Measurements from ENCODE around the gene MOCS3. TPM values are rescaled to one million over a fixed set of nuclear protein-coding genes. Genes with fewer than 3 reads are reported as not detected.

MOCS3 gene
- total and polyA plus RNA-seq, 9 donors, result 3.0 to 5.6 (median 4.2) TPM

- Histone ChIP-seq H3K27me3 (no peaks in the 10 kb centered on the region), H3K4me1 (ENCODE audit: insufficient read depth) (peaks cover 2% of the 10 kb centered on the region), H3K9me3 (no peaks in the 10 kb centered on the region), H3K4me3 (no peak overlapping the region), H3K27ac (no peak overlapping the region), H3K36me3 (no peaks in the 10 kb centered on the region)
- intact Hi-C loops (cut with DNase I), result loop anchor here in 3 of 4 donors (10.0 kb wide), 1 partner anchor 614 kb away; no protein-coding TSS in a partner anchor
- WGBS, 3 donors, result 35 to 41% (median 38%) methylated on average over 26 of the region's 26 CpGs
- peak; percentile 37 to 57 (median 42) for DNase-seq
- TF ChIP-seq CTCF (IDR thresholded peaks at IDR 0.05) (peak in 2 of 3 donors; percentile 29 to 47), POLR2A (IDR thresholded peaks at IDR 0.05) (no peak)
These were observed 22.5 kb downstream of the MOCS3 start for GRCh38 chr20:50980851-50981713.

- H3K36me3 ChIP-seq, result no peaks in the 10 kb centered on the region
- intact Hi-C loops (cut with DNase I), result loop anchor here in 3 of 4 donors (10.0 kb wide), 1 partner anchor 613 kb away; no protein-coding TSS in a partner anchor
These were observed 23.1 kb downstream of the MOCS3 start for GRCh38 chr20:50981714-50982048.

GRCh38 chr20:50982363-50982762 is 23.7 kb downstream of the MOCS3 start:
- WGBS, 3 donors, result 24 to 37% (median 27%) methylated on average over 4 of the region's 4 CpGs
- Histone ChIP-seq H3K4me1 (ENCODE audit: insufficient read depth) (peaks cover 2% of the 10 kb centered on the region), H3K9me3 (no peaks in the 10 kb centered on the region), H3K36me3 (no peaks in the 10 kb centered on the region), H3K27ac (no peak overlapping the region), H3K27me3 (no peaks in the 10 kb centered on the region), H3K4me3 (no peak overlapping the region)
- intact Hi-C loops (cut with DNase I), result loop anchor here in 3 of 4 donors (10.0 kb wide), 1 partner anchor 612 kb away; no protein-coding TSS in a partner anchor
- TF ChIP-seq POLR2A (IDR thresholded peaks at IDR 0.05) (no peak), CTCF (IDR thresholded peaks at IDR 0.05) (no peak), EP300 (IDR thresholded peaks at IDR 0.05) (no peak)
- DNase-seq, result no peak

More at GRCh38 chr20:50981714-50982048, 23.1 kb downstream of the MOCS3 start:
- WGBS, 3 donors, result 77 to 91% (median 86%) methylated on average over 3 of the region's 3 CpGs
- TF ChIP-seq EP300 (IDR thresholded peaks at IDR 0.05), result no peak
- TF ChIP-seq CTCF (IDR thresholded peaks at IDR 0.05), result no peak
- no peak for TF ChIP-seq POLR2A (IDR thresholded peaks at IDR 0.05)
- Histone ChIP-seq H3K4me3 (no peak overlapping the region), H3K27me3 (no peaks in the 10 kb centered on the region), H3K9me3 (no peaks in the 10 kb centered on the region), H3K4me1 (ENCODE audit: insufficient read depth) (peaks cover 2% of the 10 kb centered on the region), H3K27ac (no peak overlapping the region)
- DNase-seq, result no peak

GRCh38 chr20:50983321-50983720 is 24.7 kb downstream of the MOCS3 start:
- WGBS, 3 donors, result 52 to 59% (median 56%) methylated on average over 2 of the region's 2 CpGs
- Histone ChIP-seq H3K36me3 (no peaks in the 10 kb centered on the region), H3K27me3 (no peaks in the 10 kb centered on the region), H3K4me1 (ENCODE audit: insufficient read depth) (peaks cover 2% of the 10 kb centered on the region), H3K27ac (no peak overlapping the region), H3K9me3 (no peaks in the 10 kb centered on the region), H3K4me3 (no peak overlapping the region)
- TF ChIP-seq POLR2A (IDR thresholded peaks at IDR 0.05), result no peak
- no peak for TF ChIP-seq CTCF (IDR thresholded peaks at IDR 0.05)
- TF ChIP-seq EP300 (IDR thresholded peaks at IDR 0.05), result no peak
- DNase-seq, result no peak
- intact Hi-C loops (cut with DNase I), result loop anchor here in 3 of 4 donors (10.0 kb wide), 1 partner anchor 611 kb away; no protein-coding TSS in a partner anchor

All from ovary (tissue), 9 donors.